Measurements from ENCODE around the gene FKBP8. TPM values are rescaled to one million over a fixed set of nuclear protein-coding genes. Genes with fewer than 3 reads are reported as not detected.

FKBP8 gene
- total RNA-seq, 1 experiment from 2014 or later, result 182 TPM

DNA sequence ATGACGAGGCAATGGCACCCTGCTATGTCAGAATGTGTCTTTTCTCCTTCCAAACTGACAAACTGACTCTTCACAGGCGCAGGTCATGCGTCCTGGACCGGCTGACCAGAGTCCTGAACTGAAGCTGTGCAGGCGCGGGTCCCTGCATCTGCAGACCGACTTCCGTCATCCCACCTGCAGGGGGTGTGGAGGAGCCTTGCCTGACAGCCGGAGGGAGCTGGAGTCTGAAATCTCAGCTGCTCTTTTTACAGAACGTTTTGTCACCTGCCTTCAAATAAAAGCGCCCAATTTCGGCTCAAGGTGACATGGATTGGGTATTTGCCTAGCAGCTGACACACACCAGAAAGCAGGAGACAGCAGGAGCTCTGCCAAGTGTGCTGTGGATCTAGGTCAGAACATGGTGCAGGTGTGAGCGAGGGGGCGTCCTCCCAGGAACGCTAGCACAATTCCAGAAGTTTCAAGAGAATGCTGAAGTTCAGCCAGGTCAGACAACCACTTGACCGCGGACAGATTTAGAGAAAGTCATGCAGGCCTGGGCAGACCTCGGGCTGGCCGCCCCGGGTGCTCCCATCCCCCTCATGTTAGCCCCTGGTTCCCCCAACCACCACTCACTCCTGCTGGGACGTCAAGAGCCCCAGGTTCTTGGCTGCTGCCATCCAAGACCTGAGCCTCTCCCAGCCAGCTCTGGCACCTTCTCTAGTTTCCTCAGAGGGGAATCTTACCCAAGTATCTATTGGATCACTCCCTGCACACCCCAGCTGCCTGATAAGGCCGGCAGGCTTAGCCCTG, 54.3 kb downstream of the FKBP8 start:
- in situ Hi-C loops (cut with HindIII; ENCODE audit: low pct_unique_long_range_greater_than_20kb, low sequenced_read_pairs) (no loop called here), intact Hi-C loops (cut with micrococcal nuclease; ENCODE audit: unreplicated experiment) (no loop called here)
- ATAC-seq (no peak), DNase-seq (ENCODE audit: low read depth, low spot score) (no peak)
- no TSS peak for BruUV-seq (replicated peaks)
- ChIA-PET CTCF (interaction anchor here (0.5 to 1.0 kb wide), 4 partner anchors 9 to 590 kb away, joined by 3 to 7 read pairs (median 4); no protein-coding TSS in a partner anchor), POLR2A (interaction anchor here (0.5 kb wide), 1 partner anchor 20 kb away, joined by 9 read pairs; no protein-coding TSS in a partner anchor)
- no peak for TF ChIP-seq SIN3A (IDR thresholded peaks at IDR 0.05; ENCODE audit: borderline replicate concordance, insufficient read depth, low read depth, low read length)
- TF ChIP-seq TCF7L2 (IDR thresholded peaks at IDR 0.05; ENCODE audit: low read depth, low read length), result no peak
- TF ChIP-seq, protein P1, sequence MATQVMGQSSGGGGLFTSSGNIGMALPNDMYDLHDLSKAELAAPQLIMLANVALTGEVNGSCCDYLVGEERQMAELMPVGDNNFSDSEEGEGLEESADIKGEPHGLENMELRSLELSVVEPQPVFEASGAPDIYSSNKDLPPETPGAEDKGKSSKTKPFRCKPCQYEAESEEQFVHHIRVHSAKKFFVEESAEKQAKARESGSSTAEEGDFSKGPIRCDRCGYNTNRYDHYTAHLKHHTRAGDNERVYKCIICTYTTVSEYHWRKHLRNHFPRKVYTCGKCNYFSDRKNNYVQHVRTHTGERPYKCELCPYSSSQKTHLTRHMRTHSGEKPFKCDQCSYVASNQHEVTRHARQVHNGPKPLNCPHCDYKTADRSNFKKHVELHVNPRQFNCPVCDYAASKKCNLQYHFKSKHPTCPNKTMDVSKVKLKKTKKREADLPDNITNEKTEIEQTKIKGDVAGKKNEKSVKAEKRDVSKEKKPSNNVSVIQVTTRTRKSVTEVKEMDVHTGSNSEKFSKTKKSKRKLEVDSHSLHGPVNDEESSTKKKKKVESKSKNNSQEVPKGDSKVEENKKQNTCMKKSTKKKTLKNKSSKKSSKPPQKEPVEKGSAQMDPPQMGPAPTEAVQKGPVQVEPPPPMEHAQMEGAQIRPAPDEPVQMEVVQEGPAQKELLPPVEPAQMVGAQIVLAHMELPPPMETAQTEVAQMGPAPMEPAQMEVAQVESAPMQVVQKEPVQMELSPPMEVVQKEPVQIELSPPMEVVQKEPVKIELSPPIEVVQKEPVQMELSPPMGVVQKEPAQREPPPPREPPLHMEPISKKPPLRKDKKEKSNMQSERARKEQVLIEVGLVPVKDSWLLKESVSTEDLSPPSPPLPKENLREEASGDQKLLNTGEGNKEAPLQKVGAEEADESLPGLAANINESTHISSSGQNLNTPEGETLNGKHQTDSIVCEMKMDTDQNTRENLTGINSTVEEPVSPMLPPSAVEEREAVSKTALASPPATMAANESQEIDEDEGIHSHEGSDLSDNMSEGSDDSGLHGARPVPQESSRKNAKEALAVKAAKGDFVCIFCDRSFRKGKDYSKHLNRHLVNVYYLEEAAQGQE (IDR thresholded peaks at IDR 0.05; ENCODE audit: insufficient read depth in 1 of 2, low read depth in 2 of 2, low read length in 1 of 2), result no peak
- TF ChIP-seq POLR2AphosphoS5 (IDR thresholded peaks at IDR 0.05; ENCODE audit: low read depth, low read length), result no peak
- TF ChIP-seq CTCF (IDR thresholded peaks at IDR 0.05), result peak; percentile 57; the same call in 1 of the 2 replicates
- Histone ChIP-seq H3K36me3 (ENCODE audit: control insufficient read depth, insufficient read depth, low read length) (no peaks in the 10 kb centered on the region), H3K27me3 (ENCODE audit: control insufficient read depth, insufficient read depth, low read length) (no peaks in the 10 kb centered on the region), H3K4me3 (ENCODE audit: low read depth in 2 of 2, low read length in 2 of 2) (no peak overlapping the region), H3K4me1 (ENCODE audit: control insufficient read depth, insufficient read depth, low read length) (peaks cover 9% of the 10 kb centered on the region), H3K27ac (ENCODE audit: low read length) (no peak overlapping the region), H3K9me3 (ENCODE audit: control insufficient read depth, insufficient read depth, low read depth, low read length) (no peaks in the 10 kb centered on the region)

DNA sequence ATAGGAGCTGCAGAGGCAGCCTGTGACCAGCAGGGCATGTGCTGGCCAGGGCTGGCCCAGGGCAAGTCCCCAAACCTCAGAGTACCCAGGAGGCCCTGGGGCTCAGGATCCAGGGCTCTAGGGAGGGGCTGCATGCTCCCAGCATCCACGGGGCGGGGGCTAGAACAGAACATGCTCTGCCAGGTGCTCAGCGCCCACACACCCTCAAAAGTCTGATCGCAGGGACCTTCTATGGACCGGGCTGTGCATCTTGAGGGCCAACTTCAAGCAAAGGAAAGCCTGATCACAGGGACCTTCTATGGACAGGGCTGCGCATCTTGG, 55.0 kb downstream of the FKBP8 start:
- in situ Hi-C loops (cut with HindIII; ENCODE audit: low pct_unique_long_range_greater_than_20kb, low sequenced_read_pairs) (no loop called here), intact Hi-C loops (cut with micrococcal nuclease; ENCODE audit: unreplicated experiment) (no loop called here)
- CTCF ChIA-PET, result interaction anchor here (0.5 to 1.0 kb wide), 2 partner anchors 8 to 21 kb away, joined by 4 to 7 read pairs; no protein-coding TSS in a partner anchor
- H3K27me3 ChIP-seq (ENCODE audit: control insufficient read depth, insufficient read depth, low read length), result no peaks in the 10 kb centered on the region
- peak; percentile 64 for ATAC-seq
- H3K4me1 ChIP-seq (ENCODE audit: control insufficient read depth, insufficient read depth, low read length), result peaks cover 9% of the 10 kb centered on the region
- H3K27ac ChIP-seq (ENCODE audit: low read length), result no peak overlapping the region
- no peaks in the 10 kb centered on the region for H3K36me3 ChIP-seq (ENCODE audit: control insufficient read depth, insufficient read depth, low read length)
- no TSS peak for BruUV-seq (replicated peaks)
- H3K4me3 ChIP-seq (ENCODE audit: low read depth in 2 of 2, low read length in 2 of 2), result no peak overlapping the region
- no peaks in the 10 kb centered on the region for H3K9me3 ChIP-seq (ENCODE audit: control insufficient read depth, insufficient read depth, low read depth, low read length)
- TF ChIP-seq POLR2AphosphoS5 (IDR thresholded peaks at IDR 0.05; ENCODE audit: low read depth, low read length) (no peak), TCF7L2 (IDR thresholded peaks at IDR 0.05; ENCODE audit: low read depth, low read length) (no peak), SIN3A (IDR thresholded peaks at IDR 0.05; ENCODE audit: borderline replicate concordance, insufficient read depth, low read depth, low read length) (no peak), CTCF (IDR thresholded peaks at IDR 0.05) (no peak)
- TF ChIP-seq, protein P1 (IDR thresholded peaks at IDR 0.05; ENCODE audit: insufficient read depth in 1 of 2, low read depth in 2 of 2, low read length in 1 of 2), result no peak
- POLR2A ChIA-PET, result no interaction called here
- no peak for DNase-seq (ENCODE audit: low read depth, low spot score)
